ENCODE data around the gene PHLPP2. TPM values are rescaled to one million over a fixed set of nuclear protein-coding genes. Genes with fewer than 3 reads are reported as not detected.

The PHLPP2 gene
- total RNA-seq, 1 experiment from 2014 or later: 13.1 TPM

- H3K27me3 ChIP-seq (ENCODE audit: control insufficient read depth, insufficient read depth, low read length): peaks cover 2% of the 10 kb centered on the region; the same call in 1 of the 2 replicates
- H3K4me3 ChIP-seq (ENCODE audit: low read depth in 2 of 2, low read length in 2 of 2): no peak overlapping the region
- ChIA-PET CTCF (interaction anchor here (0.6 kb wide), 2 partner anchors 19 to 67 kb away, joined by 3 to 5 read pairs; no protein-coding TSS in a partner anchor), POLR2A (no interaction called here)
- no peak overlapping the region for H3K27ac ChIP-seq (ENCODE audit: low read length)
- in situ Hi-C loops (cut with HindIII; ENCODE audit: low pct_unique_long_range_greater_than_20kb, low sequenced_read_pairs) (no loop called here), intact Hi-C loops (cut with micrococcal nuclease; ENCODE audit: unreplicated experiment) (no loop called here)
- no peak for DNase-seq (ENCODE audit: low read depth, low spot score)
- no peaks in the 10 kb centered on the region for H3K4me1 ChIP-seq (ENCODE audit: control insufficient read depth, insufficient read depth, low read length)
- H3K36me3 ChIP-seq (ENCODE audit: control insufficient read depth, insufficient read depth, low read length): peaks cover 2% of the 10 kb centered on the region; the same call in 1 of the 2 replicates
- no TSS peak for BruUV-seq (replicated peaks)
- ATAC-seq: no peak
- TF ChIP-seq TCF7L2 (IDR thresholded peaks at IDR 0.05; ENCODE audit: low read depth, low read length) (no peak), POLR2AphosphoS5 (IDR thresholded peaks at IDR 0.05; ENCODE audit: low read depth, low read length) (no peak), CTCF (IDR thresholded peaks at IDR 0.05) (no peak), REST (IDR thresholded peaks at IDR 0.05; ENCODE audit: insufficient read depth in 1 of 2, low read depth in 2 of 2, low read length in 1 of 2) (no peak), SIN3A (IDR thresholded peaks at IDR 0.05; ENCODE audit: borderline replicate concordance, insufficient read depth, low read depth, low read length) (no peak)
- H3K9me3 ChIP-seq (ENCODE audit: control insufficient read depth, insufficient read depth, low read depth, low read length): no peaks in the 10 kb centered on the region
Observed at GRCh38 chr16:71627731-71628181, 96.7 kb downstream of the PHLPP2 start.

- Histone ChIP-seq H3K4me3 (ENCODE audit: low read depth in 2 of 2, low read length in 2 of 2) (peak overlapping the region; percentile 47 to 48), H3K4me1 (ENCODE audit: control insufficient read depth, insufficient read depth, low read length) (no peaks in the 10 kb centered on the region), H3K9me3 (ENCODE audit: control insufficient read depth, insufficient read depth, low read depth, low read length) (no peaks in the 10 kb centered on the region), H3K27ac (ENCODE audit: low read length) (no peak overlapping the region), H3K36me3 (ENCODE audit: control insufficient read depth, insufficient read depth, low read length) (peaks cover 2% of the 10 kb centered on the region; the same call in 1 of the 2 replicates), H3K27me3 (ENCODE audit: control insufficient read depth, insufficient read depth, low read length) (peaks cover 2% of the 10 kb centered on the region; the same call in 1 of the 2 replicates)
- intact Hi-C loops (cut with micrococcal nuclease; ENCODE audit: unreplicated experiment) (no loop called here), in situ Hi-C loops (cut with HindIII; ENCODE audit: low pct_unique_long_range_greater_than_20kb, low sequenced_read_pairs) (no loop called here)
- DNase-seq (ENCODE audit: low read depth, low spot score) (no peak), ATAC-seq (peak; percentile 57)
- POLR2A ChIA-PET: no interaction called here
- no peak for TF ChIP-seq SIN3A (IDR thresholded peaks at IDR 0.05; ENCODE audit: borderline replicate concordance, insufficient read depth, low read depth, low read length)
- TF ChIP-seq REST (IDR thresholded peaks at IDR 0.05; ENCODE audit: insufficient read depth in 1 of 2, low read depth in 2 of 2, low read length in 1 of 2): no peak
- no peak for TF ChIP-seq POLR2AphosphoS5 (IDR thresholded peaks at IDR 0.05; ENCODE audit: low read depth, low read length)
- TF ChIP-seq CTCF (IDR thresholded peaks at IDR 0.05): no peak
- no peak for TF ChIP-seq TCF7L2 (IDR thresholded peaks at IDR 0.05; ENCODE audit: low read depth, low read length)
- CTCF ChIA-PET: no interaction called here
- no TSS peak for BruUV-seq (replicated peaks)
Observed at GRCh38 chr16:71626858-71627213, 97.7 kb downstream of the PHLPP2 start.

Data from Panc1 (cell line).